GM12878 (cell line): ENCODE measurements around the gene NPR2. TPM values are rescaled to one million over a fixed set of nuclear protein-coding genes. Genes with fewer than 3 reads are reported as not detected.

Experiments
- ATF7 ChIP-seq: fragments of 450-650 bp; IDR thresholded peaks from 2 replicates; pipeline ENCODE4 v1.6.1; 2016; ENCODE audit warnings: low read depth, mild to moderate bottlenecking
- BACH1 ChIP-seq: fragments of 450-650 bp; IDR thresholded peaks from 2 replicates; pipeline ENCODE4 v1.6.1; 2017; ENCODE audit warnings: mild to moderate bottlenecking, borderline replicate concordance
- BCL3 ChIP-seq: IDR thresholded peaks from 2 replicates; pipeline ENCODE4 v1.6.1; 2011; ENCODE audit warnings: borderline replicate concordance, low read depth, mild to moderate bottlenecking, moderate library complexity, low read length; ENCODE audit not compliant: insufficient read depth, poor library complexity, severe bottlenecking
- BHLHE40 ChIP-seq, 2 experiments: fragments of 450-650 bp in 1 of 2; IDR thresholded peaks; 2 replicates each; pipeline ENCODE4 v1.6.1; 2011 to 2017; ENCODE audit warnings: low read depth in 2 of 2, borderline replicate concordance in 1 of 2, improper control_type of control experiment in 1 of 2, low read length in 1 of 2, mild to moderate bottlenecking in 1 of 2
- CHD2 ChIP-seq: IDR thresholded peaks from 2 replicates; pipeline ENCODE4 v1.6.1; 2011; ENCODE audit warnings: low read depth, low read length, improper control_type of control experiment, borderline replicate concordance
- FOXK2 ChIP-seq: fragments of 450-650 bp; IDR thresholded peaks from 2 replicates; pipeline ENCODE4 v1.6.1; 2017; ENCODE audit warnings: mild to moderate bottlenecking, moderate library complexity
- HDGF ChIP-seq: fragments of 450-650 bp; IDR thresholded peaks from 2 replicates; pipeline ENCODE4 v1.6.1; 2016; ENCODE audit warnings: antibody characterized with exemption
- MTA3 ChIP-seq: IDR thresholded peaks from 2 replicates; pipeline ENCODE4 v1.6.1; 2012; ENCODE audit warnings: low read length, inconsistent platforms, borderline replicate concordance
- RAD51 ChIP-seq: fragments of 450-650 bp; IDR thresholded peaks from 2 replicates; pipeline ENCODE4 v1.6.1; 2016; ENCODE audit warnings: moderate library complexity, mild to moderate bottlenecking, inconsistent platforms
- RCOR1 ChIP-seq: conservative IDR thresholded peaks from 2 replicates; pipeline ENCODE4 v1.6.1; 2012; ENCODE audit warnings: low read depth, low read length, improper control_type of control experiment
- RUNX3 ChIP-seq: IDR thresholded peaks from 2 replicates; pipeline ENCODE4 v1.6.1; 2012; ENCODE audit warnings: low read length, inconsistent platforms
- TARDBP ChIP-seq: IDR thresholded peaks from 2 replicates; pipeline ENCODE4 v1.6.1; 2016; ENCODE audit warnings: borderline replicate concordance
- TCF12 ChIP-seq: IDR thresholded peaks from 2 replicates; pipeline ENCODE4 v1.6.1; 2011; ENCODE audit warnings: low read depth, mild to moderate bottlenecking, low read length
- ZNF622 ChIP-seq: fragments of 450-650 bp; IDR thresholded peaks from 2 replicates; pipeline ENCODE4 v1.6.1; 2017; ENCODE audit warnings: mild to moderate bottlenecking, inconsistent platforms
- polyA plus RNA-seq, 11 experiments: library from polyadenylated mRNA; depleted of rRNA in 4 of 11; unstranded in 6 of 11; stranded (reverse) in 5 of 11; fragments of >200 nt; fragmentation: Nextera tagmentation in 4 of 11; fragmentation: Illumina TruSeq in 1 of 11; extraction: Ambion mirVana in 4 of 11; extraction: Trizol in 1 of 11; gene quantifications; 1 replicate in 1 of 11; 2 replicates in 10 of 11; pipeline versions ENCODE4 v1.2.1 to v1.2.3, GENCODE V29; 2011 to 2016; ENCODE audit warnings: inconsistent platforms in 2 of 11, missing spikeins in 2 of 11, low read depth in 1 of 11
- total RNA-seq, 4 experiments: library from RNA; depleted of rRNA in 3 of 4; stranded (reverse); fragments of >200 nt in 3 of 4; fragmentation: Illumina TruSeq in 1 of 4; extraction: Trizol in 1 of 4; gene quantifications; 2 replicates each; pipeline versions ENCODE4 v1.2.1 to v1.2.3, GENCODE V29; 2013 to 2021
- TF ChIP-seq, protein P1 (sequence below): fragments of 450-650 bp; IDR thresholded peaks from 2 replicates; pipeline ENCODE4 v1.6.1; 2017; ENCODE audit warnings: mild to moderate bottlenecking
- TF ChIP-seq, protein P2 (sequence below): fragments of 150-350 bp; IDR thresholded peaks from 2 replicates; pipeline ENCODE4 v1.6.1; 2014; ENCODE audit warnings: mild to moderate bottlenecking, low read depth, low read length
- TF ChIP-seq, protein P3 (sequence below): fragments of 450-650 bp; IDR thresholded peaks from 2 replicates; pipeline ENCODE4 v1.6.1; 2018; ENCODE audit warnings: mild to moderate bottlenecking, low read depth, moderate library complexity; ENCODE audit not compliant: partially characterized antibody
- TF ChIP-seq, protein P4 (sequence below): IDR thresholded peaks from 2 replicates; pipeline ENCODE4 v1.6.1; 2011; ENCODE audit warnings: mild to moderate bottlenecking, low read depth, low read length, moderate library complexity; ENCODE audit not compliant: insufficient replicate concordance

The NPR2 gene
- total and polyA plus RNA-seq, 10 of the 15 experiments (the other 5 are each of a cell fraction or from before 2014, with no cell fraction given) = 2.0 to 20.9 (median 6.8) TPM

- TF ChIP-seq CHD2 = no peak
- 0 out of 2 replicates have a peak, but pooled peaks have one; percentile 25 for TF ChIP-seq HDGF
- TF ChIP-seq FOXK2 = no peak
- no peak for TF ChIP-seq RUNX3
- peak; percentile 53 to 69; a peak in 2 of 4 replicates for TF ChIP-seq BHLHE40 (IDR thresholded peaks at IDR 0.05; ENCODE audit: borderline replicate concordance in 1 of 2, low read depth in 2 of 2, low read length in 1 of 2)
- TF ChIP-seq RAD51 = peak; percentile 91
- no peak for TF ChIP-seq RCOR1
- TF ChIP-seq MTA3 = no peak
- peak; percentile 95 for TF ChIP-seq BCL3
- TF ChIP-seq, protein P1, sequence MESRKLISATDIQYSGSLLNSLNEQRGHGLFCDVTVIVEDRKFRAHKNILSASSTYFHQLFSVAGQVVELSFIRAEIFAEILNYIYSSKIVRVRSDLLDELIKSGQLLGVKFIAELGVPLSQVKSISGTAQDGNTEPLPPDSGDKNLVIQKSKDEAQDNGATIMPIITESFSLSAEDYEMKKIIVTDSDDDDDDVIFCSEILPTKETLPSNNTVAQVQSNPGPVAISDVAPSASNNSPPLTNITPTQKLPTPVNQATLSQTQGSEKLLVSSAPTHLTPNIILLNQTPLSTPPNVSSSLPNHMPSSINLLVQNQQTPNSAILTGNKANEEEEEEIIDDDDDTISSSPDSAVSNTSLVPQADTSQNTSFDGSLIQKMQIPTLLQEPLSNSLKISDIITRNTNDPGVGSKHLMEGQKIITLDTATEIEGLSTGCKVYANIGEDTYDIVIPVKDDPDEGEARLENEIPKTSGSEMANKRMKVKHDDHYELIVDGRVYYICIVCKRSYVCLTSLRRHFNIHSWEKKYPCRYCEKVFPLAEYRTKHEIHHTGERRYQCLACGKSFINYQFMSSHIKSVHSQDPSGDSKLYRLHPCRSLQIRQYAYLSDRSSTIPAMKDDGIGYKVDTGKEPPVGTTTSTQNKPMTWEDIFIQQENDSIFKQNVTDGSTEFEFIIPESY = no peak
- no peak for TF ChIP-seq TCF12
- peak; percentile 91; the same call in 1 of the 2 replicates for TF ChIP-seq BACH1
- TF ChIP-seq, protein P2, sequence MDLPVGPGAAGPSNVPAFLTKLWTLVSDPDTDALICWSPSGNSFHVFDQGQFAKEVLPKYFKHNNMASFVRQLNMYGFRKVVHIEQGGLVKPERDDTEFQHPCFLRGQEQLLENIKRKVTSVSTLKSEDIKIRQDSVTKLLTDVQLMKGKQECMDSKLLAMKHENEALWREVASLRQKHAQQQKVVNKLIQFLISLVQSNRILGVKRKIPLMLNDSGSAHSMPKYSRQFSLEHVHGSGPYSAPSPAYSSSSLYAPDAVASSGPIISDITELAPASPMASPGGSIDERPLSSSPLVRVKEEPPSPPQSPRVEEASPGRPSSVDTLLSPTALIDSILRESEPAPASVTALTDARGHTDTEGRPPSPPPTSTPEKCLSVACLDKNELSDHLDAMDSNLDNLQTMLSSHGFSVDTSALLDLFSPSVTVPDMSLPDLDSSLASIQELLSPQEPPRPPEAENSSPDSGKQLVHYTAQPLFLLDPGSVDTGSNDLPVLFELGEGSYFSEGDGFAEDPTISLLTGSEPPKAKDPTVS = no peak
- TF ChIP-seq ATF7 = 0 out of 2 replicates have a peak, but pooled peaks have one; percentile 35
- TF ChIP-seq, protein P3, sequence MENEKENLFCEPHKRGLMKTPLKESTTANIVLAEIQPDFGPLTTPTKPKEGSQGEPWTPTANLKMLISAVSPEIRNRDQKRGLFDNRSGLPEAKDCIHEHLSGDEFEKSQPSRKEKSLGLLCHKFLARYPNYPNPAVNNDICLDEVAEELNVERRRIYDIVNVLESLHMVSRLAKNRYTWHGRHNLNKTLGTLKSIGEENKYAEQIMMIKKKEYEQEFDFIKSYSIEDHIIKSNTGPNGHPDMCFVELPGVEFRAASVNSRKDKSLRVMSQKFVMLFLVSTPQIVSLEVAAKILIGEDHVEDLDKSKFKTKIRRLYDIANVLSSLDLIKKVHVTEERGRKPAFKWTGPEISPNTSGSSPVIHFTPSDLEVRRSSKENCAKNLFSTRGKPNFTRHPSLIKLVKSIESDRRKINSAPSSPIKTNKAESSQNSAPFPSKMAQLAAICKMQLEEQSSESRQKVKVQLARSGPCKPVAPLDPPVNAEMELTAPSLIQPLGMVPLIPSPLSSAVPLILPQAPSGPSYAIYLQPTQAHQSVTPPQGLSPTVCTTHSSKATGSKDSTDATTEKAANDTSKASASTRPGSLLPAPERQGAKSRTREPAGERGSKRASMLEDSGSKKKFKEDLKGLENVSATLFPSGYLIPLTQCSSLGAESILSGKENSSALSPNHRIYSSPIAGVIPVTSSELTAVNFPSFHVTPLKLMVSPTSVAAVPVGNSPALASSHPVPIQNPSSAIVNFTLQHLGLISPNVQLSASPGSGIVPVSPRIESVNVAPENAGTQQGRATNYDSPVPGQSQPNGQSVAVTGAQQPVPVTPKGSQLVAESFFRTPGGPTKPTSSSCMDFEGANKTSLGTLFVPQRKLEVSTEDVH = no peak
- no peak for TF ChIP-seq ZNF622
- no peak for TF ChIP-seq TARDBP
- TF ChIP-seq, protein P4, sequence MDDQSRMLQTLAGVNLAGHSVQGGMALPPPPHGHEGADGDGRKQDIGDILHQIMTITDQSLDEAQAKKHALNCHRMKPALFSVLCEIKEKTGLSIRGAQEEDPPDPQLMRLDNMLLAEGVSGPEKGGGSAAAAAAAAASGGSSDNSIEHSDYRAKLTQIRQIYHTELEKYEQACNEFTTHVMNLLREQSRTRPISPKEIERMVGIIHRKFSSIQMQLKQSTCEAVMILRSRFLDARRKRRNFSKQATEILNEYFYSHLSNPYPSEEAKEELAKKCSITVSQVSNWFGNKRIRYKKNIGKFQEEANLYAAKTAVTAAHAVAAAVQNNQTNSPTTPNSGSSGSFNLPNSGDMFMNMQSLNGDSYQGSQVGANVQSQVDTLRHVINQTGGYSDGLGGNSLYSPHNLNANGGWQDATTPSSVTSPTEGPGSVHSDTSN = peak; percentile 53
Measured at GRCh38 chr9:35798658-35799374, 7.4 kb downstream of the NPR2 start (continued).
